Ishikawa (cell line): ENCODE measurements around the gene RGS14.

Experiments
- CEBPB ChIP-seq: IDR thresholded peaks from 2 replicates; pipeline ENCODE4 v1.6.1; 2012
- CREB1 ChIP-seq: IDR thresholded peaks from 2 replicates; pipeline ENCODE4 v1.6.1; 2012; ENCODE audit warnings: low read depth
- EGR1 ChIP-seq: IDR thresholded peaks from 2 replicates; pipeline ENCODE4 v1.6.1; 2012
- EP300 ChIP-seq: IDR thresholded peaks from 2 replicates; pipeline ENCODE4 v1.6.1; 2012; ENCODE audit warnings: borderline replicate concordance
- FOXM1 ChIP-seq: IDR thresholded peaks from 2 replicates; pipeline ENCODE4 v1.6.1; 2012; ENCODE audit warnings: low read depth, borderline replicate concordance
- NFIC ChIP-seq: IDR thresholded peaks from 2 replicates; pipeline ENCODE4 v1.6.1; 2012
- RAD21 ChIP-seq: IDR thresholded peaks from 2 replicates; pipeline ENCODE4 v1.6.1; 2012; ENCODE audit warnings: low read depth
- TAF1 ChIP-seq: IDR thresholded peaks from 2 replicates; pipeline ENCODE4 v1.6.1; 2012; ENCODE audit warnings: low read depth, mild to moderate bottlenecking
- TCF12 ChIP-seq: IDR thresholded peaks from 2 replicates; pipeline ENCODE4 v1.6.1; 2012; ENCODE audit warnings: low read depth
- TEAD4 ChIP-seq: IDR thresholded peaks from 2 replicates; pipeline ENCODE4 v1.6.1; 2012
- YY1 ChIP-seq: IDR thresholded peaks from 2 replicates; pipeline ENCODE4 v1.6.1; 2012; ENCODE audit warnings: low read depth
- ZBTB7A ChIP-seq: IDR thresholded peaks from 2 replicates; pipeline ENCODE4 v1.6.1; 2012; ENCODE audit warnings: low read depth
- TF ChIP-seq, protein P1 (sequence below): IDR thresholded peaks from 2 replicates; pipeline ENCODE4 v1.6.1; 2012; ENCODE audit warnings: low read depth, mild to moderate bottlenecking
- TF ChIP-seq, protein P2 (sequence below): IDR thresholded peaks from 2 replicates; pipeline ENCODE4 v1.6.1; 2012
- TF ChIP-seq, protein P3 (sequence below): IDR thresholded peaks from 2 replicates; pipeline ENCODE4 v1.6.1; 2012

RGS14 gene, protein sequence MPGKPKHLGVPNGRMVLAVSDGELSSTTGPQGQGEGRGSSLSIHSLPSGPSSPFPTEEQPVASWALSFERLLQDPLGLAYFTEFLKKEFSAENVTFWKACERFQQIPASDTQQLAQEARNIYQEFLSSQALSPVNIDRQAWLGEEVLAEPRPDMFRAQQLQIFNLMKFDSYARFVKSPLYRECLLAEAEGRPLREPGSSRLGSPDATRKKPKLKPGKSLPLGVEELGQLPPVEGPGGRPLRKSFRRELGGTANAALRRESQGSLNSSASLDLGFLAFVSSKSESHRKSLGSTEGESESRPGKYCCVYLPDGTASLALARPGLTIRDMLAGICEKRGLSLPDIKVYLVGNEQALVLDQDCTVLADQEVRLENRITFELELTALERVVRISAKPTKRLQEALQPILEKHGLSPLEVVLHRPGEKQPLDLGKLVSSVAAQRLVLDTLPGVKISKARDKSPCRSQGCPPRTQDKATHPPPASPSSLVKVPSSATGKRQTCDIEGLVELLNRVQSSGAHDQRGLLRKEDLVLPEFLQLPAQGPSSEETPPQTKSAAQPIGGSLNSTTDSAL

DNA sequence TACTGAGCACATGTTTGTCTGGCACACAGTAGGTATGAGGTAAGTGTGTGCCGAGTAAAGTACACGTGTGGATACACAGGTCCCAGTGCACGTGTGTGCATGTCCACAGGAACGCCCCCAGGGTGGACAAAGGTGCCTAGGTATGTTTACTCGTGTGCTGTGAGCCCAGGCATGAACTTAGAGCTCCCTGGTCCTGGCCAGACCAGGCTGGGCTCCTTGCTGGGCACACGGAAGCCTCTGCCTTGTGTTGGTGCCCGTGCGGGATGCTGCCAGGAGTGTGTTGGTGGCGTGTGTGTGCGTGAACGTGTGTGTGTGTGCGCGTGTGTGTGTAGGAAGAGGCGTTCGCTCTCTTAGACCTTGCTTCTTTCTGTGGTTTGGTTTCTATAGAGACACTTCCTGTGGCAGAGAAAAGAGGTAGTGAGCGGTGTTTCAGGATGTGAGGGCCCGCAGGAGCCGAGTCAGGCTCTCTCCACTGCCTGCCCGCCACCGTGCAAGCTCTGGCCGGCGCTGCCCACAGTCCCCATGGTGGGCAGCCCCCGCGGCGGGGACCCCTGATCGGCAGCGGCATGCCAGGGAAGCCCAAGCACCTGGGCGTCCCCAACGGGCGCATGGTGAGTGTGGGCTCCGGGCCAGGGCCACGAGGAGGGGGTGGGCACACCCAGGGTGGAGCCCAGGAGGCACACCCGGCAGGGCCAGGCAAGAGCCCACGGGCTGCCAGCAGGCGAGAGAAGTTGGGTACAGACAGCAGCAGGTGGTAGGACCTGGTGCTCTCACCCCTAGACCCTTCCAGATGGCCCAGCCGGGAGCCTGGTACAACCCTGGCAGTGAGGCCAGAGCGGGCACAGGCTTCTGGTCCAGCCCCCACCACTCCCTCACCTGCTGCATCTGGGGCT is at the start of gene RGS14:
TSS of gene RGS14 (plus strand) at position 466 of the 893 bp plus-strand sequence. CDS start at position 567, 101 bp downstream.
- TF ChIP-seq, protein P1, sequence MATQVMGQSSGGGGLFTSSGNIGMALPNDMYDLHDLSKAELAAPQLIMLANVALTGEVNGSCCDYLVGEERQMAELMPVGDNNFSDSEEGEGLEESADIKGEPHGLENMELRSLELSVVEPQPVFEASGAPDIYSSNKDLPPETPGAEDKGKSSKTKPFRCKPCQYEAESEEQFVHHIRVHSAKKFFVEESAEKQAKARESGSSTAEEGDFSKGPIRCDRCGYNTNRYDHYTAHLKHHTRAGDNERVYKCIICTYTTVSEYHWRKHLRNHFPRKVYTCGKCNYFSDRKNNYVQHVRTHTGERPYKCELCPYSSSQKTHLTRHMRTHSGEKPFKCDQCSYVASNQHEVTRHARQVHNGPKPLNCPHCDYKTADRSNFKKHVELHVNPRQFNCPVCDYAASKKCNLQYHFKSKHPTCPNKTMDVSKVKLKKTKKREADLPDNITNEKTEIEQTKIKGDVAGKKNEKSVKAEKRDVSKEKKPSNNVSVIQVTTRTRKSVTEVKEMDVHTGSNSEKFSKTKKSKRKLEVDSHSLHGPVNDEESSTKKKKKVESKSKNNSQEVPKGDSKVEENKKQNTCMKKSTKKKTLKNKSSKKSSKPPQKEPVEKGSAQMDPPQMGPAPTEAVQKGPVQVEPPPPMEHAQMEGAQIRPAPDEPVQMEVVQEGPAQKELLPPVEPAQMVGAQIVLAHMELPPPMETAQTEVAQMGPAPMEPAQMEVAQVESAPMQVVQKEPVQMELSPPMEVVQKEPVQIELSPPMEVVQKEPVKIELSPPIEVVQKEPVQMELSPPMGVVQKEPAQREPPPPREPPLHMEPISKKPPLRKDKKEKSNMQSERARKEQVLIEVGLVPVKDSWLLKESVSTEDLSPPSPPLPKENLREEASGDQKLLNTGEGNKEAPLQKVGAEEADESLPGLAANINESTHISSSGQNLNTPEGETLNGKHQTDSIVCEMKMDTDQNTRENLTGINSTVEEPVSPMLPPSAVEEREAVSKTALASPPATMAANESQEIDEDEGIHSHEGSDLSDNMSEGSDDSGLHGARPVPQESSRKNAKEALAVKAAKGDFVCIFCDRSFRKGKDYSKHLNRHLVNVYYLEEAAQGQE = no peak
- TF ChIP-seq ZBTB7A (no peak), EP300 (no peak), FOXM1 (no peak), YY1 (no peak), TEAD4 (no peak), CEBPB (no peak), TCF12 (no peak), EGR1 (no peak), TAF1 (no peak), NFIC (no peak), CREB1 (no peak)
- TF ChIP-seq, protein P2, sequence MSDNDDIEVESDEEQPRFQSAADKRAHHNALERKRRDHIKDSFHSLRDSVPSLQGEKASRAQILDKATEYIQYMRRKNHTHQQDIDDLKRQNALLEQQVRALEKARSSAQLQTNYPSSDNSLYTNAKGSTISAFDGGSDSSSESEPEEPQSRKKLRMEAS = no peak
- TF ChIP-seq, protein P3, sequence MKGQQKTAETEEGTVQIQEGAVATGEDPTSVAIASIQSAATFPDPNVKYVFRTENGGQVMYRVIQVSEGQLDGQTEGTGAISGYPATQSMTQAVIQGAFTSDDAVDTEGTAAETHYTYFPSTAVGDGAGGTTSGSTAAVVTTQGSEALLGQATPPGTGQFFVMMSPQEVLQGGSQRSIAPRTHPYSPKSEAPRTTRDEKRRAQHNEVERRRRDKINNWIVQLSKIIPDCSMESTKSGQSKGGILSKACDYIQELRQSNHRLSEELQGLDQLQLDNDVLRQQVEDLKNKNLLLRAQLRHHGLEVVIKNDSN = no peak

DNA sequence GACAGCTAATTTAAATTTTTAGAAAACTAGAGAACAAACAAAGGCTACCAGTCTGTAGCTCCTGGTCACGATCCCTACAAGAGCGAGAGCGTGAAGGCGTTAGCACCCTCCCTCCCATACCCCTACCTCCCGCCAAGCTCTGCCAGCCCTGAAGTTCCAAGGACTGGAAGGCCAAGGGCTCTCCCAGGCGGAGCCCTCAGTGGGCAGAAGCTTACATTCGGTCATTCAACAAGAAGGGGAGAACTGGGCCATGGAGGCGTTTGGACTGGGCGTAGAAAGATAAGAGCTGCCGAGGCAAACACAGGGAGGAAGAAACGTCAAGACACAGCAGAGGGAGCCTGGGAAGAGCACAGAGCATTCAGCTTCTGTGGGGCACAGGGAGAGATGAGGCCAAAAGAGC is 49.0 kb upstream of the RGS14 start:
- no peak for TF ChIP-seq ZBTB7A
- TF ChIP-seq TEAD4 = no peak
- TF ChIP-seq, protein P2 = no peak
- no peak for TF ChIP-seq TCF12
- no peak for TF ChIP-seq CEBPB

DNA sequence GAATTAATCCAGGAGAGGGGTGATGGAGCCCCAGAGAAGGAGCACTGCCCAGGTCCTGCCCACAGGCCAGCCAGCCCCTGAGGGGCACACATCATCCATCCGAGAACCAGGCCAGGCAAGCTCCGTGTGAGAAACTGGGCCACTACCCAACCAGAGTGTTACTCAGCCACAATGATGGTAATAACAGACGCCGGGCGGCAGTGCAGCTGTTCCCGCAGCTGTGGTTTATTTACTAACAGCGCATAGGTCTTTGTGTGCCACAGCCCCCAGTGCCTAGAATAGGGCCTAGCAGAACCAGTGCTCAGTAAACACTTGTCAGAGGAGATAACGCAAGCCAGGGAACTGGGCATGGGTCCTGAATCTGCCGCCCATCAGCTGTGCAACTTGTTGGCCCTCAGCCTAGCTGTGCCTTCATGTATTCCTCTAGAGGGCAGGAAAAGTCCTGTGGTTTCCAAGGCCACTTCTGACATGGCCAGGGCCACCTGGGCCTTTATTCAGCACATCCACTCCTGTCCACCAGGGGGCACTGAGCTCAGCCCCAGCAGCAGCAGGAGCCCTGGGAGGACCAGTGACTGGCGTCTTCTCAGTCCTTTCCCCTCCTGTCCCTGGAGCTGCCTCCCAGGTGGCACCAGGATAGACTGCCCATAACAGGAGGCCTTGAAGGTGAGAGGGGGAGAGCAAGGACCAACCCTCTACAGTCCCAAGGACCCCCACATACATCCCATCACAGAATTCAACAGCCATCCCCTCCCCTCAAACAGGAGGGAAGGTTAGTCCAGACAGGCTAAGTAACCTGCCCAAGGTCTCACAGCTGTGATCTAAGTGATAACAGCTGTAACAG is 48.2 kb upstream of the RGS14 start:
- TF ChIP-seq TAF1 = no peak
- TF ChIP-seq NFIC = no peak
- TF ChIP-seq EGR1 = no peak
- TF ChIP-seq, protein P2 = 0 out of 2 replicates have a peak, but pooled peaks have one; percentile 26
- peak; percentile 64 for TF ChIP-seq RAD21
- no peak for TF ChIP-seq EP300
- TF ChIP-seq TEAD4 = no peak
- no peak for TF ChIP-seq TCF12
- TF ChIP-seq, protein P3 = no peak
- TF ChIP-seq YY1 = 0 out of 2 replicates have a peak, but pooled peaks have one; percentile 13
- no peak for TF ChIP-seq CEBPB
- TF ChIP-seq, protein P1 = no peak
- TF ChIP-seq CREB1 = no peak
- TF ChIP-seq ZBTB7A = no peak
- TF ChIP-seq FOXM1 = no peak

DNA sequence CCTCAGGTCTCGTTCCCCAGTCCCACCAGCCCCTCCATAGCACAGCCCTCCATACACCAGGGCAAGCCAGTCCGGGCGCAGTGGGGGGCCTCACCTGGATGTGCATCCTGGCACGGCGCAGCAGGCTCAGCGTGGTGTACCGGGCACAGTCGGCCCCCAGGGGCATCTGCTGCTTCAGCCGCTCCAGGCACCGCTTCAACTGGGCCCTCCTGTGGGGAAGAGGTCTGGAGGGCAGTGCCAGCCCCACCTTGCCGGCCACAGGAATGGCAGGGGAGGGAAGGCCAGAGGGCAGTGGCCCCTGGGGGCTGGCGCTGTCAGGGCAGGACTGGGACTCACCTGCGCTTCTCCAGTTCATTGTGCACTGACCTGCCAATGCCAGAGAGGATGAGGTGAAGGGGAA is 47.4 kb upstream of the RGS14 start:
- TF ChIP-seq CEBPB = no peak
- no peak for TF ChIP-seq EGR1
- no peak for TF ChIP-seq TCF12
- TF ChIP-seq, protein P1 = no peak
- no peak for TF ChIP-seq TEAD4
- no peak for TF ChIP-seq EP300
- TF ChIP-seq TAF1 = no peak
- TF ChIP-seq YY1 = no peak
- no peak for TF ChIP-seq RAD21
